Loucy (cell line): ENCODE measurements around the gene SORBS1.

Source experiments
- H2AFZ ChIP-seq: fragments of 200-600 bp; sonication (generic); 2 replicates; pipeline ENCODE4 v1.6.0; 2016; ENCODE audit warnings: antibody characterized with exemption, mild to moderate bottlenecking, low read length, moderate library complexity
- H3F3A ChIP-seq: fragments of 200-600 bp; 2 replicates; pipeline ENCODE4 v1.6.0; 2016; ENCODE audit warnings: antibody characterized with exemption, low read depth, mild to moderate bottlenecking
- H3K27me3 ChIP-seq: fragments of 200-600 bp; sonication (generic); 2 replicates; pipeline ENCODE4 v1.6.1; 2014; ENCODE audit warnings: low read length, mild to moderate bottlenecking; ENCODE audit not compliant: insufficient read depth, poor library complexity, severe bottlenecking
- H3K36me3 ChIP-seq: fragments of 200-600 bp; sonication (generic); 2 replicates; pipeline ENCODE4 v1.6.1; 2016; ENCODE audit warnings: low read length; ENCODE audit not compliant: insufficient read depth
- H3K4me1 ChIP-seq: fragments of 200-600 bp; sonication (generic); 2 replicates; pipeline ENCODE4 v1.5.1; 2014; ENCODE audit warnings: low read length, mild to moderate bottlenecking; ENCODE audit not compliant: insufficient read depth, poor library complexity, severe bottlenecking
- H3K4me2 ChIP-seq: fragments of 200-600 bp; sonication (generic); 2 replicates; pipeline ENCODE4 v1.6.0; 2014; ENCODE audit warnings: antibody characterized with exemption, low read length, low read depth, mild to moderate bottlenecking; ENCODE audit not compliant: poor library complexity, severe bottlenecking
- H3K4me3 ChIP-seq: fragments of 200-600 bp; sonication (generic); 2 replicates; pipeline ENCODE4 v1.5.1; 2014; ENCODE audit warnings: low read length, mild to moderate bottlenecking, mixed read lengths; ENCODE audit not compliant: poor library complexity, severe bottlenecking
- H3K79me2 ChIP-seq: fragments of 200-600 bp; sonication (generic); 2 replicates; pipeline ENCODE4 v1.6.1; 2014; ENCODE audit warnings: low read length; ENCODE audit not compliant: insufficient read depth
- H3K9ac ChIP-seq: fragments of 200-600 bp; sonication (generic); 2 replicates; pipeline ENCODE4 v1.6.0; 2014; ENCODE audit warnings: mild to moderate bottlenecking, low read depth, low read length, moderate library complexity; ENCODE audit not compliant: poor library complexity, severe bottlenecking
- H3K9me2 ChIP-seq: fragments of 200-600 bp; sonication (generic); replicated peaks from 2 replicates; pipeline ENCODE4 v1.6.1; 2016; ENCODE audit warnings: low read depth, low read length, mixed read lengths
- H3K9me3 ChIP-seq: fragments of 200-600 bp; sonication (generic); 2 replicates; pipeline ENCODE4 v1.6.1; 2014; ENCODE audit warnings: mild to moderate bottlenecking, antibody characterized with exemption, low read length, low read depth; ENCODE audit not compliant: insufficient read depth
- H4K20me1 ChIP-seq: fragments of 200-600 bp; sonication (generic); 2 replicates; pipeline ENCODE4 v1.6.0; 2014; ENCODE audit warnings: antibody characterized with exemption, low read length, mild to moderate bottlenecking; ENCODE audit not compliant: insufficient read depth, poor library complexity, severe bottlenecking
- CTCF ChIP-seq: fragments of 200-600 bp; sonication (generic); conservative IDR thresholded peaks from 2 replicates; pipeline ENCODE4 v1.5.1; 2014; ENCODE audit warnings: mild to moderate bottlenecking, antibody characterized with exemption, low read length
- EZH2phosphoT487 ChIP-seq: fragments of 200-600 bp; IDR thresholded peaks from 2 replicates; pipeline ENCODE4 v1.6.1; 2018; ENCODE audit warnings: antibody characterized with exemption, mild to moderate bottlenecking, moderate library complexity, borderline replicate concordance

SORBS1 gene

DNA sequence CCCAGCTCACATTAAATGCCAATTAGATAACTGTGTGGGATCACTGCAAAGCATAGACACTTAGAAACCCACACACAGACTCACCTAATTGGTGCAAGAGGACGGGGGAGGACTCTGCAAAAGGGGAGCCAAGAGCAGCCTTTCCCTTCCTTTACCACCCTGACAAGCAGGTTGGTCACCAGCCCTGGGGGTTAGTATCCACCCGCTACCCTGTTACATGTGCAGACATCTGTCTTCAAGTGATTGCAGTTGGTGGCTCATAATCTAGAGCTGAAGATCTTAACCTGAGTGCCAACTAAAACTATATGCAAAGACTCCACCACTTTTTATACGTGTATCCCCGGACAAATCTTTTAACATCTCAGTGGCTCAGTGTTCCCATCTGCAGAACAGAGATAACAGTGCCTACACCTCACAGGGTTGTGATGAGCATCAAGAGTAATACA is 56.9 kb downstream of the SORBS1 start:
- Histone ChIP-seq H2AFZ (no peak overlapping the region), H3F3A (no peaks in the 10 kb centered on the region), H3K79me2 (no peaks in the 10 kb centered on the region), H3K9me3 (no peaks in the 10 kb centered on the region), H3K4me1 (peaks cover 2% of the 10 kb centered on the region), H3K27me3 (no peaks in the 10 kb centered on the region), H3K9ac (no peak overlapping the region), H3K9me2 (no peaks in the 10 kb centered on the region), H3K4me3 (no peak overlapping the region), H3K36me3 (no peaks in the 10 kb centered on the region), H3K4me2 (no peak overlapping the region), H4K20me1 (no peaks in the 10 kb centered on the region)
- no peak for TF ChIP-seq CTCF
- no peak for TF ChIP-seq EZH2phosphoT487

GRCh38 chr10:95503526-95503925 is 57.6 kb downstream of the SORBS1 start:
- Histone ChIP-seq H3K9me3 (no peaks in the 10 kb centered on the region), H3K27me3 (no peaks in the 10 kb centered on the region), H3K79me2 (no peaks in the 10 kb centered on the region)

GRCh38 chr10:95503001-95503400 is 58.2 kb downstream of the SORBS1 start:
- Histone ChIP-seq H3K4me2 (no peak overlapping the region), H3K79me2 (no peaks in the 10 kb centered on the region), H3K4me3 (no peak overlapping the region)

More at GRCh38 chr10:95503526-95503925, 57.6 kb downstream of the SORBS1 start:
- H3K4me2 ChIP-seq = no peak overlapping the region
- H3K4me1 ChIP-seq = peaks cover 2% of the 10 kb centered on the region
- TF ChIP-seq EZH2phosphoT487 (no peak), CTCF (no peak)
- H3K36me3 ChIP-seq = no peaks in the 10 kb centered on the region
- H2AFZ ChIP-seq = no peak overlapping the region
- no peaks in the 10 kb centered on the region for H3K9me2 ChIP-seq
- no peaks in the 10 kb centered on the region for H4K20me1 ChIP-seq
- no peak overlapping the region for H3K9ac ChIP-seq
- H3K4me3 ChIP-seq = no peak overlapping the region
- no peaks in the 10 kb centered on the region for H3F3A ChIP-seq

More at GRCh38 chr10:95503001-95503400, 58.2 kb downstream of the SORBS1 start:
- Histone ChIP-seq H3F3A (no peaks in the 10 kb centered on the region), H3K9me3 (no peaks in the 10 kb centered on the region), H3K36me3 (no peaks in the 10 kb centered on the region), H4K20me1 (no peaks in the 10 kb centered on the region), H3K9ac (no peak overlapping the region), H3K27me3 (no peaks in the 10 kb centered on the region), H2AFZ (no peak overlapping the region), H3K4me1 (peaks cover 2% of the 10 kb centered on the region), H3K9me2 (no peaks in the 10 kb centered on the region)
- TF ChIP-seq EZH2phosphoT487 = no peak
- TF ChIP-seq CTCF = no peak
